MM.1S (cell line): ENCODE data around the gene ACBD6.

Experiments used
- EZH2 ChIP-seq: fragments of 300-600 bp; sonication (generic); optimal IDR thresholded peaks from 2 replicates; pipeline ENCODE3; 2017; ENCODE audit warnings: low read depth, mild to moderate bottlenecking, antibody characterized with exemption, low read length, mixed read lengths
- EZH2phosphoT487 ChIP-seq: fragments of 300-600 bp; sonication (generic); IDR thresholded peaks from 2 replicates; pipeline ENCODE4 v1.6.1; 2018; ENCODE audit warnings: antibody characterized with exemption, low read length
- TF ChIP-seq, protein P1 (sequence below): fragments of 300-600 bp; sonication (generic); IDR thresholded peaks from 2 replicates; pipeline ENCODE4 v1.5.1; 2016; ENCODE audit warnings: antibody characterized with exemption, low read length, mixed read lengths

DNA sequence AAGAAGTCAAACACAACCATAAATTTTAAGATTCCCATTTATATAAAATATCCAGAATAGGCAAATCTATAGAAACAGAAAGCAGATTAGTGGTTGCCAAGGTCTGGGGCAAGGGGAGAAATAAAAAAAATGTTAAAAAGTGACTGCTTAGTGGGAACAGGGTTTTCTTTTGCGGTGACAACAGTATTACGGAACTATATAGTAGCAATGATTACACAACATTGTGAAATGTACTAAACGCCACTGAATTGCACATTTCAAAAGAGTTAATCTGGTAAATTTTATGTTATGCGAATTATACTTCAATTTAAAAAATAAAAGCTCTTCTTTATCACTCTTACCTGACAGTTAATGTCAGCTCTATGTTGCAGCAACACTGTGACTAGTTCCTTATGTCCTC is 105.2 kb downstream of the ACBD6 start:
- no peak for TF ChIP-seq EZH2phosphoT487
- TF ChIP-seq, protein P1, sequence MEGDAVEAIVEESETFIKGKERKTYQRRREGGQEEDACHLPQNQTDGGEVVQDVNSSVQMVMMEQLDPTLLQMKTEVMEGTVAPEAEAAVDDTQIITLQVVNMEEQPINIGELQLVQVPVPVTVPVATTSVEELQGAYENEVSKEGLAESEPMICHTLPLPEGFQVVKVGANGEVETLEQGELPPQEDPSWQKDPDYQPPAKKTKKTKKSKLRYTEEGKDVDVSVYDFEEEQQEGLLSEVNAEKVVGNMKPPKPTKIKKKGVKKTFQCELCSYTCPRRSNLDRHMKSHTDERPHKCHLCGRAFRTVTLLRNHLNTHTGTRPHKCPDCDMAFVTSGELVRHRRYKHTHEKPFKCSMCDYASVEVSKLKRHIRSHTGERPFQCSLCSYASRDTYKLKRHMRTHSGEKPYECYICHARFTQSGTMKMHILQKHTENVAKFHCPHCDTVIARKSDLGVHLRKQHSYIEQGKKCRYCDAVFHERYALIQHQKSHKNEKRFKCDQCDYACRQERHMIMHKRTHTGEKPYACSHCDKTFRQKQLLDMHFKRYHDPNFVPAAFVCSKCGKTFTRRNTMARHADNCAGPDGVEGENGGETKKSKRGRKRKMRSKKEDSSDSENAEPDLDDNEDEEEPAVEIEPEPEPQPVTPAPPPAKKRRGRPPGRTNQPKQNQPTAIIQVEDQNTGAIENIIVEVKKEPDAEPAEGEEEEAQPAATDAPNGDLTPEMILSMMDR, result no peak
- no peak for TF ChIP-seq EZH2
